BLaER1 (cell line): Measurements from ENCODE around the gene HLCS.

ENCODE experiments used
- H3K27ac ChIP-seq: shearing (Covaris generic); formaldehyde crosslinking; 2 replicates; pipeline ENCODE4 v1.8.1; 2022
- H3K27me3 ChIP-seq: shearing (Covaris generic); formaldehyde crosslinking; 2 replicates; pipeline ENCODE4 v1.8.1; 2022
- H3K36me3 ChIP-seq: shearing (Covaris generic); formaldehyde crosslinking; 2 replicates; pipeline ENCODE4 v1.8.1; 2022
- H3K4me1 ChIP-seq: shearing (Covaris generic); formaldehyde crosslinking; 2 replicates; pipeline ENCODE4 v1.8.1; 2022
- H3K4me2 ChIP-seq: shearing (Covaris generic); formaldehyde crosslinking; 2 replicates; pipeline ENCODE4 v1.8.1; 2022
- H3K4me3 ChIP-seq: shearing (Covaris generic); formaldehyde crosslinking; 2 replicates; pipeline ENCODE4 v1.8.1; 2022
- H3K9ac ChIP-seq: shearing (Covaris generic); formaldehyde crosslinking; 2 replicates; pipeline ENCODE4 v1.8.1; 2022
- H3K9me3 ChIP-seq: shearing (Covaris generic); formaldehyde crosslinking; 2 replicates; pipeline ENCODE4 v1.8.1; 2022
- H4K20me1 ChIP-seq: shearing (Covaris generic); formaldehyde crosslinking; 2 replicates; pipeline ENCODE4 v1.8.1; 2022
- Cebpa-rat ChIP-seq: shearing (Covaris generic); IDR thresholded peaks from 2 replicates; pipeline ENCODE4 v1.8.1; 2022

HLCS gene

GRCh38 chr21:36904093-36904666 is 62.3 kb downstream of the HLCS start:
- H3K27ac ChIP-seq = no peak overlapping the region
- H3K4me1 ChIP-seq = no peaks in the 10 kb centered on the region
- no peaks in the 10 kb centered on the region for H4K20me1 ChIP-seq
- no peak overlapping the region for H3K4me3 ChIP-seq
- no peak overlapping the region for H3K9ac ChIP-seq
- no peaks in the 10 kb centered on the region for H3K9me3 ChIP-seq
- no peaks in the 10 kb centered on the region for H3K27me3 ChIP-seq
- no peak overlapping the region for H3K4me2 ChIP-seq
- TF ChIP-seq Cebpa-rat = no peak
- 0 out of 2 replicates have a peak, but pooled peaks cover 5% of the 10 kb centered on the region for H3K36me3 ChIP-seq

- H3K36me3 ChIP-seq = 0 out of 2 replicates have a peak, but pooled peaks cover 5% of the 10 kb centered on the region
- H4K20me1 ChIP-seq = no peaks in the 10 kb centered on the region
- no peak for TF ChIP-seq Cebpa-rat
- no peaks in the 10 kb centered on the region for H3K9me3 ChIP-seq
- H3K4me3 ChIP-seq = no peak overlapping the region
- H3K4me1 ChIP-seq = no peaks in the 10 kb centered on the region
- H3K27me3 ChIP-seq = no peaks in the 10 kb centered on the region
- H3K4me2 ChIP-seq = no peak overlapping the region
- no peak overlapping the region for H3K27ac ChIP-seq
- no peak overlapping the region for H3K9ac ChIP-seq
Observed at GRCh38 chr21:36902793-36903192, 63.7 kb downstream of the HLCS start.

- no peaks in the 10 kb centered on the region for H3K4me1 ChIP-seq
- H3K9ac ChIP-seq = no peak overlapping the region
- H3K9me3 ChIP-seq = no peaks in the 10 kb centered on the region
- no peak for TF ChIP-seq Cebpa-rat
- H3K4me3 ChIP-seq = no peak overlapping the region
- no peak overlapping the region for H3K27ac ChIP-seq
- H4K20me1 ChIP-seq = no peaks in the 10 kb centered on the region
- H3K4me2 ChIP-seq = no peak overlapping the region
- 0 out of 2 replicates have a peak, but pooled peaks cover 5% of the 10 kb centered on the region for H3K36me3 ChIP-seq
- no peaks in the 10 kb centered on the region for H3K27me3 ChIP-seq
Observed at GRCh38 chr21:36902331-36902730, 64.1 kb downstream of the HLCS start.

- no peak for TF ChIP-seq Cebpa-rat
- H4K20me1 ChIP-seq = no peaks in the 10 kb centered on the region
- H3K9me3 ChIP-seq = no peaks in the 10 kb centered on the region
- no peaks in the 10 kb centered on the region for H3K27me3 ChIP-seq
- no peak overlapping the region for H3K4me2 ChIP-seq
- no peak overlapping the region for H3K27ac ChIP-seq
- no peak overlapping the region for H3K4me3 ChIP-seq
- H3K4me1 ChIP-seq = no peaks in the 10 kb centered on the region
- no peak overlapping the region for H3K9ac ChIP-seq
- H3K36me3 ChIP-seq = peaks cover 9% of the 10 kb centered on the region
Observed at GRCh38 chr21:36901575-36901974, 64.9 kb downstream of the HLCS start.

GRCh38 chr21:36893581-36893980 is 72.9 kb downstream of the HLCS start:
- no peak for TF ChIP-seq Cebpa-rat

GRCh38 chr21:36892201-36892600 is 74.3 kb downstream of the HLCS start:
- H3K9me3 ChIP-seq = peaks cover 7% of the 10 kb centered on the region
- H3K4me1 ChIP-seq = no peaks in the 10 kb centered on the region
- no peak overlapping the region for H3K9ac ChIP-seq
- no peak overlapping the region for H3K4me2 ChIP-seq
- H3K4me3 ChIP-seq = no peak overlapping the region
- H3K36me3 ChIP-seq = peaks cover 57% of the 10 kb centered on the region
- no peak for TF ChIP-seq Cebpa-rat
- H3K27ac ChIP-seq = no peak overlapping the region
- no peaks in the 10 kb centered on the region for H3K27me3 ChIP-seq
- H4K20me1 ChIP-seq = no peaks in the 10 kb centered on the region

More at GRCh38 chr21:36893581-36893980, 72.9 kb downstream of the HLCS start:
- peaks cover 7% of the 10 kb centered on the region for H3K9me3 ChIP-seq
- no peaks in the 10 kb centered on the region for H4K20me1 ChIP-seq
- H3K4me3 ChIP-seq = no peak overlapping the region
- H3K9ac ChIP-seq = no peak overlapping the region
- no peaks in the 10 kb centered on the region for H3K4me1 ChIP-seq
- no peak overlapping the region for H3K4me2 ChIP-seq
- H3K36me3 ChIP-seq = peaks cover 57% of the 10 kb centered on the region
- no peaks in the 10 kb centered on the region for H3K27me3 ChIP-seq
- no peak overlapping the region for H3K27ac ChIP-seq

- TF ChIP-seq Cebpa-rat = no peak
- Histone ChIP-seq H3K4me1 (no peaks in the 10 kb centered on the region), H3K9me3 (peaks cover 9% of the 10 kb centered on the region), H3K27ac (no peak overlapping the region), H3K4me3 (no peak overlapping the region), H4K20me1 (no peaks in the 10 kb centered on the region), H3K27me3 (no peaks in the 10 kb centered on the region), H3K9ac (no peak overlapping the region), H3K4me2 (no peak overlapping the region), H3K36me3 (peaks cover 58% of the 10 kb centered on the region)
Observed at GRCh38 chr21:36891692-36892091, 74.8 kb downstream of the HLCS start.

- no peak overlapping the region for H3K27ac ChIP-seq
- peaks cover 15% of the 10 kb centered on the region for H3K9me3 ChIP-seq
- H3K36me3 ChIP-seq = peaks cover 58% of the 10 kb centered on the region
- no peak overlapping the region for H3K9ac ChIP-seq
- H3K27me3 ChIP-seq = no peaks in the 10 kb centered on the region
- no peak for TF ChIP-seq Cebpa-rat
- H3K4me3 ChIP-seq = no peak overlapping the region
- H3K4me2 ChIP-seq = no peak overlapping the region
- H4K20me1 ChIP-seq = no peaks in the 10 kb centered on the region
- no peaks in the 10 kb centered on the region for H3K4me1 ChIP-seq
Observed at GRCh38 chr21:36891121-36891520, 75.3 kb downstream of the HLCS start.

GRCh38 chr21:36890086-36890485 is 76.4 kb downstream of the HLCS start:
- no peak overlapping the region for H3K4me2 ChIP-seq
- H3K9ac ChIP-seq = no peak overlapping the region
- peaks cover 25% of the 10 kb centered on the region for H3K9me3 ChIP-seq
- no peaks in the 10 kb centered on the region for H3K27me3 ChIP-seq
- no peaks in the 10 kb centered on the region for H4K20me1 ChIP-seq
- H3K36me3 ChIP-seq = peaks cover 60% of the 10 kb centered on the region
- no peak overlapping the region for H3K27ac ChIP-seq
- no peak overlapping the region for H3K4me3 ChIP-seq
- no peak for TF ChIP-seq Cebpa-rat
- H3K4me1 ChIP-seq = no peaks in the 10 kb centered on the region

GRCh38 chr21:36889401-36889800 is 77.1 kb downstream of the HLCS start:
- no peak for TF ChIP-seq Cebpa-rat
- H3K4me1 ChIP-seq = no peaks in the 10 kb centered on the region
- no peaks in the 10 kb centered on the region for H4K20me1 ChIP-seq
- H3K27ac ChIP-seq = no peak overlapping the region
- H3K4me2 ChIP-seq = no peak overlapping the region
- H3K27me3 ChIP-seq = no peaks in the 10 kb centered on the region
- peaks cover 60% of the 10 kb centered on the region for H3K36me3 ChIP-seq
- peaks cover 32% of the 10 kb centered on the region for H3K9me3 ChIP-seq
- H3K4me3 ChIP-seq = no peak overlapping the region
- no peak overlapping the region for H3K9ac ChIP-seq

- no peak overlapping the region for H3K4me3 ChIP-seq
- no peak for TF ChIP-seq Cebpa-rat
- no peak overlapping the region for H3K9ac ChIP-seq
- no peak overlapping the region for H3K4me2 ChIP-seq
- H3K27me3 ChIP-seq = no peaks in the 10 kb centered on the region
- H4K20me1 ChIP-seq = no peaks in the 10 kb centered on the region
- no peaks in the 10 kb centered on the region for H3K4me1 ChIP-seq
- peaks cover 60% of the 10 kb centered on the region for H3K36me3 ChIP-seq
- H3K9me3 ChIP-seq = peaks cover 39% of the 10 kb centered on the region
- H3K27ac ChIP-seq = no peak overlapping the region
Observed at GRCh38 chr21:36888466-36888865, 78.0 kb downstream of the HLCS start.
